NCI-H2196 treated with DMSO at 0.1 percent for 48 hours (cell line): Measurements from ENCODE around the gene CNN3.

Experiments used
- DNase-seq: peaks from one replicate; lab custom pipeline; 2025; ENCODE audit not compliant: unreplicated experiment; lab: John Stamatoyannopoulos, UW

Gene CNN3

GRCh38 chr1:94926915-94927404 lies at the start of gene CNN3:
CNN3 (minus strand) TSS chr1:94927110; CDS start chr1:94926894, 216 bp downstream.
- DNase-seq: peak; percentile 90

GRCh38 chr1:94974824-94975223 lies 47.9 kb upstream of the CNN3 start:
- no peak for DNase-seq

- no peak for DNase-seq
These were observed 47.3 kb upstream of the CNN3 start for GRCh38 chr1:94974241-94974640.

- no peak for DNase-seq
These were observed 46.5 kb upstream of the CNN3 start for GRCh38 chr1:94973309-94973922.

- no peak for DNase-seq
These were observed 44.6 kb upstream of the CNN3 start for GRCh38 chr1:94971491-94971924.

GRCh38 chr1:94970783-94971182 lies 43.9 kb upstream of the CNN3 start:
- no peak for DNase-seq

GRCh38 chr1:94969137-94969536 lies 42.2 kb upstream of the CNN3 start:
- no peak for DNase-seq

GRCh38 chr1:94966033-94966432 lies 39.1 kb upstream of the CNN3 start:
- no peak for DNase-seq

GRCh38 chr1:94963864-94964263 lies 37.0 kb upstream of the CNN3 start:
- DNase-seq: no peak

- no peak for DNase-seq
These were observed 35.7 kb upstream of the CNN3 start for GRCh38 chr1:94962409-94963265.

- no peak for DNase-seq
These were observed 35.1 kb upstream of the CNN3 start for GRCh38 chr1:94961988-94962387.

- no peak for DNase-seq
These were observed 34.7 kb upstream of the CNN3 start for GRCh38 chr1:94961582-94961981.

- no peak for DNase-seq
These were observed 31.2 kb upstream of the CNN3 start for GRCh38 chr1:94958081-94958480.

GRCh38 chr1:94955767-94956632 lies 29.1 kb upstream of the CNN3 start:
- no peak for DNase-seq

- DNase-seq: no peak
These were observed 27.6 kb upstream of the CNN3 start for GRCh38 chr1:94954263-94955220.

GRCh38 chr1:94953746-94954145 lies 26.8 kb upstream of the CNN3 start:
- DNase-seq: no peak

GRCh38 chr1:94953107-94953506 lies 26.2 kb upstream of the CNN3 start:
- no peak for DNase-seq

GRCh38 chr1:94952539-94952938 lies 25.6 kb upstream of the CNN3 start:
- DNase-seq: no peak

- DNase-seq: no peak
These were observed 24.7 kb upstream of the CNN3 start for GRCh38 chr1:94951509-94952208.

GRCh38 chr1:94951046-94951445 lies 24.1 kb upstream of the CNN3 start:
- no peak for DNase-seq
